BJ (cell line): Measurements from ENCODE around the gene BTBD16. TPM values are rescaled to one million over a fixed set of nuclear protein-coding genes. Genes with fewer than 3 reads are reported as not detected.

ENCODE experiments used
- CTCF ChIA-PET: fragments of 350-600 bp; formaldehyde crosslinking; extraction: SDS; loops from one replicate; lab custom pipeline; 2021; ENCODE audit warnings: antibody characterized with exemption, inconsistent platforms; lab: Yijun Ruan, JAX
- POLR2A ChIA-PET: fragments of 300-600 bp; sonication (Branson Sonifier 250); formaldehyde crosslinking; extraction: SDS; loops from one replicate; lab custom pipeline; 2021; ENCODE audit warnings: antibody characterized with exemption; lab: Charles Lee
- DNase-seq: peaks from one replicate; pipeline ENCODE4 v3.0.0-alpha.2; 2011; ENCODE audit warnings: low read depth
- H3K27me3 ChIP-seq: 2 replicates; pipeline ENCODE4 v1.6.0; 2011; ENCODE audit warnings: low read length; ENCODE audit not compliant: control insufficient read depth, insufficient read depth
- H3K36me3 ChIP-seq: 2 replicates; pipeline ENCODE4 v1.5.1; 2011; ENCODE audit warnings: low read length; ENCODE audit not compliant: control insufficient read depth, insufficient read depth
- H3K4me3 ChIP-seq: 2 replicates; pipeline ENCODE4 v1.5.1; 2011; ENCODE audit warnings: low read depth, mild to moderate bottlenecking, control low read depth, low read length
- CTCF ChIP-seq: IDR thresholded peaks from 2 replicates; pipeline ENCODE4 v1.5.1; 2011; ENCODE audit warnings: low read depth, mild to moderate bottlenecking, control low read depth, inconsistent platforms, low read length, moderate library complexity; ENCODE audit not compliant: insufficient read depth
- polyA plus RNA-seq: library from polyadenylated mRNA; depleted of rRNA; stranded (reverse); fragments of >200 nt; gene quantifications from 2 replicates; pipeline ENCODE4 v1.2.3, GENCODE V29; 2011

The BTBD16 gene
- polyA plus RNA-seq, 1 experiment, result not detected

GRCh38 chr10:122341141-122341810 is 70.2 kb downstream of the BTBD16 start:
- CTCF ChIA-PET, result interaction anchor here (0.7 to 7.9 kb wide), 6 partner anchors 14 to 224 kb away, joined by 3 to 92 read pairs (median 7); no protein-coding TSS in a partner anchor
- POLR2A ChIA-PET, result no interaction called here
- TF ChIP-seq CTCF, result no peak

DNA sequence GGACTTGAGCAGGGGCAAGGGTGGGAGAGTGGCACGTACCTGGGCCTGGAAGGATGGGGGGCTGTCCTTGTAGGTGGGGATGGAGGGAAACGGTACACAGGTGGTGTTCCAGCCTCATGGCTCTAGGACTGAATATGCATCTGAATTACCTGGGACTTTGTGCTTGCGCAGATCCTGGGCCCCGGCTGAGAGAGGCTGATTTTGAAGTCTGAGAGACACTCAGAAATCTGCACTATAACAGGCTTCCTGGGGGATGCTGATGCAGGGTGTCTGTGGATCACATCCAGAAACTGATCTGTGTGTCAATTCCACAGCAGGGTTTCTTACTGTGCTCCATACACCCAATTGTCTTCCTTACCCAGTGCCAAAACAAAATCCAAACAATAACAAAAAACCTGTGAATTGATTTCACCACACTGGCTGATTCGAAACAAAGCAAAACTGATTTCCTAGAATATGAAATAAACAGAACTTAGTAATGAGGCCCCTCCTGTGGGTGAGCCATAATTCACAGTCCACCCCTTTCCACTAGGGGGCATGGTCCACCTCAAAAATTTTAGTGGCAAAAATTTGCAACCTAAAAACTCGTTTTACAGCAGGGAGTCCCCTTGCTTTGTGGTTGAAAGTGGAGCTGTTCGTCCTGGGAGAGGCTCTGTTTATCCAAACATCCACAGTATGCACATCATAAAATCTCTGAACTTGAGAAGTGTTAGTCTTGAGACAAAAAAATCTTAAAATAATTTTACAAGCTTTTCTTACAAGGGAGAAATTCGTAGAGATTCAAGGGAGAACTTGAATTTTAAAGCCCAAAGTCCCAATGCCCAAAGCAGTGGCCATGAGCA is 71.4 kb downstream of the BTBD16 start:
- peak; percentile 83 for TF ChIP-seq CTCF
- no peaks in the 10 kb centered on the region for H3K27me3 ChIP-seq
- peak; percentile 49 for DNase-seq
- no peak overlapping the region for H3K4me3 ChIP-seq
- POLR2A ChIA-PET, result no interaction called here
- CTCF ChIA-PET, result interaction anchor here (0.6 to 7.9 kb wide), 37 partner anchors 9 to 786 kb away, joined by 3 to 92 read pairs (median 4); partner anchors contain the start of gene DMBT1
- H3K36me3 ChIP-seq, result no peaks in the 10 kb centered on the region

More at GRCh38 chr10:122341141-122341810, 70.2 kb downstream of the BTBD16 start:
- no peak for DNase-seq
- no peaks in the 10 kb centered on the region for H3K27me3 ChIP-seq
- no peaks in the 10 kb centered on the region for H3K36me3 ChIP-seq
- H3K4me3 ChIP-seq, result no peak overlapping the region

DNA sequence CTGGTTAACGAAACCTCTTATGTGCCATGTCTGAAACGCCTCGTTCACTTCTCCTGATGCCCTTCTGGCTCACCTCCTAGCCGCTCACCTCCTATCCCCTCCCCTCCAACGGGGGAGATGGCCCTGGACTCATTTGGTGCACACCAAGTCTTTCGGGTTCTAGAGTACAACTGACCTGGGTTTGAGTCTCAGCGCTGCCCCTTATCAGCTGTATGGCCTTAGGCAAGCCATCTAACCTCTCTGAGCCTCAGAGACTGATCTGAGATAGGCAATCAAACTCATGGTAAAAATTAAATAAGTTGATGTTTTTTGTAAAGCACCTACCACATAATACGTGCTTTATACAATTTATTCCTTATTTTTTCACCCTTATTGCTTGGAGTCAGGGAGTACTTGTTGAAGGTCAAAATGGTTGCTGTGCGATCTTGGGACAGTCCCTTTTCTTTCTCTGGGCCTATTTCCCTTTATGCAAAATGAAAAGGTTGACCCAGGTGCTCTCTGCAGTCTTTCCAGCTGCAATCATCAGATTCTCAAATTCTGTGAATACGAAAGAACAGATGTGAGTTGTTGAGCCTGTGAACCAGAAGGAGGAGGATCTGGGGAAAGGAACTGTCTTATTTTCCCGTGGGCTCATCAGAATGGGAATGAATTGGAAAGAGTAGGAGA is 72.2 kb downstream of the BTBD16 start:
- H3K4me3 ChIP-seq, result no peak overlapping the region
- no peak for TF ChIP-seq CTCF
- POLR2A ChIA-PET, result no interaction called here

DNA sequence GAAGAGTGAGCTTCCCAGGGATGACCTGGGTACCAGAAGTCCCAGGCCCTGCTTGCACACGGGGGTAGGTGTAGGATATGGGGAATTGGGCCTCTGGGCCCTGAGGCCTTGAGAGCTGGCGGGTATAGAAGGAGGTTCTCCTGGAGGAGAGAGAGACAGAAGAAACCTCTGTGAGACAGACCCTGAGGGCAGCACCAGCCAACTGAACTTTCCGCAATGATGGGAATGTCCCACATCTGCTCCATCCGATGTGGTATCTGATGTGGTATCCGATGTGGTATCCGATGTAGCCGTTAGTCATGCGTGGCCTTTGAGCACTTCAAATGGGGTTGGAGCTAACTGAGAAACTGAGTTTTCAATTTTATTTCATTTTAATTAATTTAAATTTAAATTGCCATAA is 72.8 kb downstream of the BTBD16 start:
- ChIA-PET CTCF (interaction anchor here (0.6 to 7.9 kb wide), 9 partner anchors 10 to 222 kb away, joined by 3 to 92 read pairs (median 5); no protein-coding TSS in a partner anchor), POLR2A (no interaction called here)
- TF ChIP-seq CTCF, result no peak
- no peak for DNase-seq
- H3K36me3 ChIP-seq, result no peaks in the 10 kb centered on the region
- no peak overlapping the region for H3K4me3 ChIP-seq
- H3K27me3 ChIP-seq, result no peaks in the 10 kb centered on the region

More for the DNA sequence above, 72.2 kb downstream of the BTBD16 start:
- Histone ChIP-seq H3K27me3 (no peaks in the 10 kb centered on the region), H3K36me3 (no peaks in the 10 kb centered on the region)
- no peak for DNase-seq
- CTCF ChIA-PET, result interaction anchor here (0.6 to 7.9 kb wide), 37 partner anchors 8 to 786 kb away, joined by 3 to 92 read pairs (median 4); partner anchors contain the start of gene DMBT1
